Measurements from ENCODE around the gene CEP128.

CEP128 gene

DNA sequence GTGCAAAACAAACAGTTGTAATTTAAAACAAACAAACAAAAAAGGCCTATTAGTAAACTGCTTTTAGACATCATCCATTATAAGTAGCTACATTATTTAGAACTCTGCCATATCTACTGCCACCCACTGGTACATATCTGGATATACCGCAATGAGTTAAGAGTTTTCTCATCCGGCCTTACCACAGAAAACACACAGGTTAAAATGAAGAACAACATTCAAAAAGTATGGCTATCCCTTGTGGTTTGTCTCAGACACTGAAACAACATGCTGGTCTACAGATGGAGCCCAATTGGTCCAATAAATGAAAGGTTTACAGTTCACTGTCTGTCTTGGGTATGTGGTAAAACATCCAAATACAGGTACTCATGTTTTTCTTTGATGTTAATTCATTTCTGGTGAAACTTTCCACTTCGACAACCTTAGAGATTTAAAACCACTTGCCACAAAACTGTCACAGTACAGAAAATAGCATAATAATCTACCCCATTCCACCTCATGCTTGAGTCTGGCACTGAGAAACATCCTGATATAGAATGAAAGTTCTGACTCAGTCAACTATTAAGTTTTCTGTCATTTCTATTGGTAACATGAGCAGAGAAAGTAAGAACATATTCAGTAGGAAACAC, 354.3 kb downstream of the CEP128 start:
- DNase-seq = peak; percentile 3

DNA sequence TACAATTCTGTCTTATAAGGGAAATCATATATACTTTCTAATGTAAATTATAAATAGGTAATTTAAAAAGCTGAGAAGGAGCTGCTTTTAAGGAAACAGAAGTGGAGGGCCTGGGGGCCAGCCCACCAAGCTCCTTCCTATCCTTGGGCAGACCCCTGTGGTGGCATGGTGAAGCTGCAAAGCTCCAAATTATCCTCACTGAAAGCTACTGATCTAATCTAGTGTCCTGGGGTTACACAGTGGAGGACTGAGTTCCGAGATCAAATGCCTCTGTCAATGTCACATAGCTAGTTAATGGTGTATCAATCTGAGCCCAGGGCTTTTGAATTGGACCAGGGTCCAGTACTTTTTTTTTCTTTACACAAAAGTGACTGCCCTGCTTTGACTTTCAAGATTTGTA, 355.4 kb downstream of the CEP128 start:
- no peak for DNase-seq

DNA sequence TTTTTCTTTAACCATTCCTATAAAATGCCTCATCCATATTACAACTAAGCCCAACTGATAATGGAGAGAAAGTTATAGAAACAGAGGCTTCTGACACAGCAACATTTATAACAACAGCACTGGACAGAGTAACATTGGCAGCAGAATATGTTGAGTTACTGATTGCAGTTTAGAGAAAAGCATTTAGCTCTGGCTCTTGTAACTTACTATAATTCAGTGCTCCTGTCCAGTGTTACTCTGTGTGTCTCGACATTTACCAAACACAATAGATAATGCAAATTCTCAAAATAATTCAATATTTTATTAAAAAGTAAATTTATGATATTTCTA, 356.1 kb downstream of the CEP128 start:
- DNase-seq = no peak

DNA sequence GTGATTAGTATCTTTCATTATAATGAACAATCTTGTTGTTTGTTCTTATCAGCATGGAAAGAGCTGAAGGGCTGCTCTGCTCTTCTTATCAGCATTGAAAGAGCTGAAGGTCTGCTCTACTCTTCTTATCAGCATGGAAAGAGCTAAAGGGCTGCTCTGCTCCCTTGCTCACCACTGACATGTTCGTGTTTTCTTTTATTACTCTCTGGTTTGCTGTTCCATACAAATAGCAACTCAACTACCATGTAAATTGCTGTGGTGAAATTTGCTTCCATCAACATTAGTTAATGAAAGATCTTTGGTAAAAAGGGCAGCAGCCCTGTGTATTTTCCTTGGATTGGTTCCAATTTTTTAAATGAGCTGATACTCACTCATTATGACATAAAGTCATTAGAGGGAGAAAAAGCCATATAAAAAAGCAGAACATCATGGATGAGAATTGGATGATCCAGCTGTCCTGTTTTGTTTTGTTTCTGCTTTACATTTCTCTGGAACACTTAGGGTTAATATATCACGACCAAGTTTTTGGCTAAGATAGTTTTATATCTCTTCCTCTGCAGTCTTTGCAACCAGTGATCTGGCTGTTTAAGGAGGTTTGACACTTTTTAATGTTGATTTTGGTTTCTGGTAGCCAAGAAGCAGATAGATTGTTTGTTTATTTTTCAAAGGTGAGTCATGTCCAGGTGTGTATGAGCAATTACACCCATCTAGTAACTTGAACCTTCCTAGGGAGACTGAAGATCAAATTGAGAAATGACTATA, 356.6 kb downstream of the CEP128 start:
- DNase-seq = no peak

DNA sequence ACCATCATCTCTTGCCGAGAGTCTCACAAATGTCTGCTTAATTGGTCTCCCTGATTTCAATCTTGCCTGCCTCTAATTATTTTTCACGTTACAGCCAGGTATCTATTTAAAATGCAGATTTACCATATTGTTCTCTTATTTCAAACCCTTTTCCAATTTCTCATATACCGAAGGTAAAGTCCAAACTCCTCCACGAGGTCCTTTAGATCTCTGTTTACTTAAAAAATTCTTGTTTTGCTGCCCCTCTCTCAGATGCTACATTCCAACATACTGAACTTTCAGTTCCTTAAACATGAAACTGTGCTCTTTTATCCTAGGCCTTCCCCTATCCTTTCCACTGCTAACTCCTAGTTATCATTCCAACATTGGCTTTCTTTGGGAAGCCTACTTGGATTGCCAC, 363.9 kb downstream of the CEP128 start:
- DNase-seq = no peak

DNA sequence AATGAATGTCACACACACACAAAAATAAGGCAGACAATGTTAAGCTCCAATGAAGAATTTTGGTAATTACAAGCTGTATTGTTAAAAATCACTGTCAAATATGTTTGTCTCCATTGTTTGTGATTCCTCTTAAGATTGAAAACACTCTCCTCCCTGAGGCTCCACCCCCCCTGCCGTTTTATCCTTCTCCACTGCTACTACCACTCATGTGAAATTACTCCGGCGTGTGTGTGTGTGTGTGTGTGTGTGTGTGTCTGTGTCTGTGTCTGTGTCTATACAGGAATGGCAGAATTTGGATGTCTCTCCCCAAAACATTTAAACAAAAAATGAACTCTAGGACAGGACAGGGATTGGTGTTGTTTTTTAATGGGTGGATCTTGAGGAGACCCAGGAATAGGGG, 365.1 kb downstream of the CEP128 start:
- DNase-seq = no peak

DNA sequence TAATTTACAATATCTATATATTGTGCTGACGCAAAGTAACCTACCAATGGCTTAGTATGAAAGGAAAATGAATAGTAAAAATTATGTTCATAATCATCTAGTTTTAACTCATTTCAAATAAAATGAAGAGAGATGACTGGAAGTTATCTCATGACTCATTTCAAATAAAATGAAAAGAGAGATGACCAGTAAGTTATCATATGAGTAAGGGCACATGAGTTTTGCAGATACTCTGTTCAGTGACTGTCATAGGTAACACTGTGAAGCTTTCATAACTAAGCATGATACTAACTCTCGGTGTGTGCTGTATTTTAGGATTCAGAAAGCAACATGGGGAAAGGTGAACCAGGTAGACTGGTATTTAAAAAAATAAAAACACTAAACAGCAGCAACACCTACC, 365.8 kb downstream of the CEP128 start:
- no peak for DNase-seq

DNA sequence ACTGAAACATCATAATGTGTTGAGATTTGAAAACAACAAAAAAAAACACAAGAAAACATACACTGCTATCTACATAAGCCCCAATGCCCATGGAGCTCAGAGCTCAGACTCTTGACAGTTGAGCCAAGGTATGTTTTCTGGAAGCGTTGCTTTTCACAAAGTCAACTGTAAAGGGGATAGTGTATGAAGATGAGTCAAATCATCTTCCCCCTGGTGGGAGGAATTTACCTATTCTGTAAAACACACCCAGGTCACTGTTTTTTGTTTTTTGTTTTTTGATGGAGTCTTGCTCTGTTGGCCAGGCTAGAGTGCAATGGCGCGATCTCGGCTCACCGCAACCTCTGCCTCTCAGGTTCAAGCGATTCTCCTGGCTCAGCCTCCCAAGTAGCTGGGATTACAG, 368.9 kb downstream of the CEP128 start:
- no peak for DNase-seq

DNA sequence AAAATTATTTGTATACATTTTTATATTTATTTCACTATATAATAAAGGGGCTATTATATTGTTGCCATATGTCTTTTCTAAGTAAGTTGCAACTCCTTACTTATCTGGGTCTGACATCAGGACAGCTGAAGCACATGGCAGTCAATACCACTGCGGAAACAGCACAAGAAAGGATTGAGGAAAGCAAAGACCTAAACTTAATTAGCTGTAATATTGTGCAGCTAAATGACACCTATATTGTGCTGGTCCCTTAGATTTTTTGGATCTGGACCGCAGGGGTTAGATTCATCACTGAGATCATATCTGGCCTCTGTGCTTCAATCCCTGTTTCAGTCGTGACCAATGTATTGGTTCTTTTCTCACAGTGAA, 370.6 kb downstream of the CEP128 start:
- DNase-seq = no peak

DNA sequence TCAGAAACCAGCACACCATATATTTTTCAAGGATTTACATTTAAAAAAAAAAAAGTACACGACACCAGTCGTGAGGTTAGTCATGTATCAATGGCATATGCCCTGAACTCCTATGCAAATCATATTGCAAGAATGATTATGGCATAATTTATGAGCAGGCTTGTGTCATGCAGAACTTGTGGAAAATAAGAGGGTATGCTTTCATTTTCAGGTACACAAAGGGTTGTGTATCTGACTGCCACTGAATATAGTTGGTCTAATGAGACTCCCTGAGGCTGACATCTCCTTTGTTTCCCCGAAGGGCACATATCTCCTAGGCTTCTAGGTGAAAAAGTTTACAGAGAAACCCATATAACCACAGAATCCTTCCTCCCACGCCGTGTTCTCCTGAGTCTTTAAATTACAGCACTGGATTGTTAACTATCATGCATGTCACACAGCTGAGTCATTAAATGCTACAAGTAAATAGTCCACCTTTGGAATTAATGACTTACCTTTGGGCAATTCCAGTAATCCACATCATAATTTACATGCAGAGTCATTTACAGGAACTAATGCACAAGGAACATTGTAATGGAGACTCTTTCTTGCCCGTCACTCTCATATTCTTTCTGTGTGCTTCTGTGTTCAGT, 373.5 kb downstream of the CEP128 start:
- DNase-seq = no peak

DNA sequence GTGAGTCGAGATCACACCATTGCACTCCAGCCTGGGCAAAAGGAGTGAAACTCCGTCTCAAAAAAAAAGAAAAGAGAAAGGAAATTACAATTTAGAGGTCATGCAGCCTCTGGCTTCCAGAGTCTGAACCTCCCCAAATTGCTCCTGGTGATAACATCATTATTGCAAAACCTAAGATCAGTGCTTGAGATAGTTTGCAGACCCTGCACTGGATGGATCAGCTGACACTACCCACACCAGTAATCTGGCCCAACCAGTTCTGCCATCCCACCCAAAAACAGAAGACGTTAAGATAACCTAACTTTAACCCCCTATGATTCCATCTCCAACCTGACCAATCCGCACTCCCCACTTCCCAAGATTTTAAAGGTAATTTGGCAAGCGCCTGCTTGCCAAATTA, 376.5 kb downstream of the CEP128 start:
- no peak for DNase-seq

DNA sequence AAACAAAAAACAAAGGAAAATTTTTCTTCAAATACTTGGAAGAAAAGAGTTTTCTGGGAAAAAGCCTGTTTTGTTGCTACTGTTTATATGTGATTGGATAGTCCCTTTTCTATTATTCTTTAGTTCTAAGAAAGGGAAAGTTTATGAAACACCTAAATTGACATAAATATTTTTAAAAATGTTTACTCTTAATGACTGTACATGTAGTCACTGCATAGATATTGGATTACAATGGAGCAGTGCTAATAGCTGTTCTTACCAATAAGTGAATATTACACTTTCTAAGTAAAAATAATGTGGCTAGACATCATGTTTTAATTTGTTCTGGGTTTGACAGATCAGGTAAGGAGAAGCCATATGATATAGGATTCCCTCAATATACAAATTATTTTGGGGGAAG, 377.5 kb downstream of the CEP128 start:
- DNase-seq = no peak

DNA sequence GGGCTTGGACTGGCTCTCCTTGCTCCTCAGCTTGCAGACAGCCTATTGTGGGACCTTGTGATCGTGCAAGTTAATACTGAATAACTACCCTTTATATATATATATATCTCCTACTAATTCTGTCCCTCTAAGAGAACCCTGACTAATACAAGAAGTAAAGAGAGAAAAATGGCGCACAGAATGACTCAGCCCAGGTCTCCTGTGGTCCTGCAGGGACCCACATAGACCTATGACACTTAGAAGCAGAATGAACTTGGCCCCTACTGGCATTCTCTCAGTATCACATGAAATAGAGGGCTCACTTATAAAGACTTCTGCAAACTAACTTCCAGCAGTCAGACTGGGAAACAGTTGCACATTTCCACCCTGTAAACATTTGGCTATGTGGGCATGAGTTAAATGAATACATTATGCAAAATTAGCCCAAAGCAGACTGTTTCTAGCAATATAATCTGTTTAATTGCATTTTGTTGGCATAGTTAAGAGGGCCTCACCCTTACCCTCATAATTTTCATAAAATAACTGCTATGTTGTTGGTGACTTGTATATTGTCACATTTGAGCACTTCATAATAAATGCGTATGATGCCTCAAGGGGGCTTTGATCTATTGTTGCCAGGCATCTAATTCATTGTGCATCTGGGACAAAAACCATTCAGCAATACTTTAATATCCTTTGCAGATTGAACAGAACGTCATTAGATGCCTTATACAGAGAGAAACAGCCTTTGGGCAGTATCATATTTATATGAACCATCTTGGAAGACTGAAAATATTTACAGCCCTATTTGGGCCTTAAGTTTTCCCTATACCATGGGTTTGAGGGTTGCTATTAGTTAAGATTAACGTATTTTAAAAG, 380.5 kb downstream of the CEP128 start:
- DNase-seq = no peak

DNA sequence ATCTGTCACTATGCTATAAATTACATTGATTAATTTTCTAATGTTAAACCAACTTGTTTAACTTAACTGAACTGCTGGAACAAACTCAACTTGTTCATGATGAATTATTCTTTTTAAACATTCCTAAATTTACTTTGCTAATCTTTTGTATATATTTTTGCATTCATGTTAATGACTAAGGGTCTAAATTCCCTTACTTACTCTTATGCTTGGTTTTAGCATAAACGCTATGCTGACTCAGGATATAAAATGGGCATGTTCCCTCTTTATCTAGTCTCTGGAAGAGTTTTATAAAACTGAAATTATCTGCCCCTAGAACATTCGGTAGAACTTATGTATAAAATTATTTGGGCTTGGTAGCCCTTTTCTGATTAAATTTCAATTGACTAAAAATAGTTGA, 387.4 kb downstream of the CEP128 start:
- no peak for DNase-seq

DNA sequence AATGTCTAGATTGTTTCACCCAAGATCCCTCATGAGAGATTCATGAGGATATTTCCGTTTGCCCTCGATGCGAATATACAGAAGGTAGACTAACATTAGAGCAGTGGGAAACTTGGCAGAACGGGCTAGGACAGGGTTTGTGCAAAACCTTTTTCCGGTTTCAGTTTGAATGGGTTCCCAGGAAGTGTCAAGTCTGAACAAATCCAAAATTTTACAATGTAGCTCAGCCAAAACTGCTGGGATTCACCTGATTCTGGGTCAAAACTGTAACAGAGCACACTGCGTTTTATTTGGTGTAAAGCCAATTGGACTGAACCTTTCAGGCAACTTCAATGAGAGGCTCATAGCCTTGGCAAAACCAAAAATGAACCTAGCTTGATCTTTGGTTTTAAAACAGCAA, 392.4 kb downstream of the CEP128 start:
- no peak for DNase-seq

DNA sequence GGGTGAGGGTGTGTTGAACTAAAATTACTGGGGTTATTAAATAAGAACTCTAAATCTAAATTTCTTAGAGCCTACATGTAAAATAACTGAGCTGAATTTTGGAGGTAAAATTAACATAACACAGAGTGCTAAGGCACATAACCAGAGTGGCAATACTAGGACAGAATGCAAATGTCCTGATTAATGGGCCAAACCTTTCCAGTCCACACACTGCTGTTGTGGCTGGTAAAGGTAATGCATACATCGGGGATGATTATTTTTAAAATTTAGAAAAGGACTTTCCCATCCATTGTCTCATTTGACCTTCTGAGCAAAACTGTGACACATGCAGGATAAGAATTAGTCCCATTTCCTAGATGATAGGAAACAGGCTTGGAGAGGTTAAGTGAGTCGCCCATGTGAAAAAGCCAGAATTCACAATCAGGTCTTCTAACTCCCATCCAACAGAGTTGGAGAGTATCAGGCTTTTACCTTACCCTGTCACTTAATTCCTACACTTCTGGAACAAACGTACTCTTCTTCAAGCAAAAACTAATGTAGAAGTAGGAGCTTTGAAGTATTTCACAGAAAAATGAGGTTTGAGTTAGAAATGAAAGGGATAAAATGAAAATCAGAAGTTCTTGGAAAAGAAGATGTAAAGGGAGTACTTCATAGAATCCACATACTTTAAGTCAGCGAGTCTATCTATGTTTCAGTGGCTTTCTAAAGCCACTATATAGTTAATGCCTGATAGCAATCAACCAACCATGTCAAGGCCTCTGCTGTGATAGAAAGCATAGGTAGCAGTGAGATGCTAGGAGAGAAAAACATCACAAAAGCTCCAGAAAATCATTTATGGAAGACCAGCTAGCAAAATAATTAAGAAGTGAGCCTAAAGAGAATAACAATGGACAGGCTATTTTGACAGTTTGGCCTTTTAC, 395.3 kb downstream of the CEP128 start:
- no peak for DNase-seq

DNA sequence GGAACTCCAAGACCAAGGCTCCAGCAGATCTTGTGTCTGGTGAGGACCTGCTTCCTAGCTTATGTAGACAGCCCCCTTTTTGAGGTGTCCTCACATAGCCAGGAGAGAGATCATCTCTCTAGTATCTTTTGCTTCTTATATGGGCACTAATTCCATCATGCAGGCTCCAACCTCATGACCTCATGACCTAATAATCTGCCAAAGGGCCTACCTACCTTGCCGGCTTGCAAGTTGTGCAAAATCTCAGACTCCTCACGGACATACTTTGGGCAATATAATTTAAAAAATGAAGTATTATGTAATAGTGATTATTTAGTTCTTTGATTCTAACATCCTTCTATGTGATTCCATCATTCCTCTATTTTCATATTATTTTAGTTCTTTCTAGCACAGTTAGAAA, 397.2 kb downstream of the CEP128 start:
- DNase-seq = no peak

DNA sequence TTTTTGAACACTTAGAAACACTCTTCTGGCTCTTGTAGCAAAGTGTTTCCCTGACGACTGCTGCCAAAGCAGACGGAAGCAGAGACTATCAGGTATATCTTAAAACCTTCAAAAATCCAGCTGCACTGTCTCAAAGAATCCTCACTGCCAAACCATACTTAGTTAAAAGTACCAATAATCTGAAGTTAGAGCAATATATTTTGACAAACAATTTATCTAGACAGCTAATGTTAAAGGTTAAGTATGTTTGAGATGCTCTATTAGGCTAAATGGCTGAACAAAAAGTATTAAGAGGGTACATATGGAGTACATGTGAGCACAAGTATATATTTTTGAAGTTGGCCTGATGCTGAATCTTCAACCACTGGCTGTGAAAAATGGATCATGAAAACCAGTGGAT, 398.3 kb downstream of the CEP128 start:
- DNase-seq = no peak

DNA sequence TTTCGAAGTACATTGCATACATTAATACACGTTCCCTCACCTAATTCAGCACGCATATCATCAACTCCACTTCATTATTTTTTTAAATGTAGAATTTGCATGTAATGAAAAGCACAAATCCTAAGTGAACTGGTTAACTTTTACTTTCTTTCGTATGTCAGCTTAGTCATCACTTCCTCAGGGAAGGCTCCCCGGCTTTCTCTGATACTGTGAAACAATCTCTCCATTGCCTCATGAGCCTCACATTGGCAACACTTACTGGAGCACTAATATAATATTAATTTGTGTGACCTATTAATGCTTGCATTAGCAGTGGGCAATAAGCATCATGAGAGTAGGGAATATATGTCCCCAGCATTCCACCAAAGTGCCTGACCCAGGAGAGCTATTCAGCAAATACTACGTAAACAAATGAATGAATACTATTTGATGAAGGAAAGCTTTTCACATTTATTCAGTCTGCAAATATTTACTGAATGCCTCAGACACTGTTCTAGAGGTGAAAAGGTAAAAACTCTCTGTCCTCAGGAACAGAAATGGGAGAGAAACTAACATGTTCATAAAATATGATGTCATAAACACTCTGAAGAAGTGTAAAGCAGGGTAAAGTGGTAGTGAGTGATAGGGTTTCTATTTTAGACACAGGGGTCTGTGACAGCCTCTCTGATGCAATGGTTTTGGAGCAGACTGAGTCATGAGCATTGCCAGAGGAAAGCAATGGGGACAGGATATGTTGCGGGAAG, 402.7 kb downstream of the CEP128 start:
- no peak for DNase-seq

DNA sequence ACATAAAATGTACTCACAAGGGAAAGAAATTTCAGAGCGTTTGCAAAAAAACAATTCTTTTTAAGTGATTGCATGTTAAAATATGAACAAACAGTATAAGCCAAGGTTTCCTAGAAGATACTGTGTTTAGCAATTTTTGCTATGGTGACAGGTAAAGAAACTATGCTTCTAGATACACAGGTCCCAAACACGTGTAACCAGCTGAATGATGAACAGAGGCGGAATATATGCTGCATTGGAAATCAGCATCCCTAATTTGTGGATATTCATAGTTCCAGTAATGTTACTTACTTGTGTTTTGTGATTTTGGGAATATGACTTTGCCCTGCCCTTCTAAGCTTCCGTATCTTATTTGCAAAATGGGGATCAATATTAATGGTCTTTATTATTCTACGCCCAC, 403.9 kb downstream of the CEP128 start:
- no peak for DNase-seq

DNA sequence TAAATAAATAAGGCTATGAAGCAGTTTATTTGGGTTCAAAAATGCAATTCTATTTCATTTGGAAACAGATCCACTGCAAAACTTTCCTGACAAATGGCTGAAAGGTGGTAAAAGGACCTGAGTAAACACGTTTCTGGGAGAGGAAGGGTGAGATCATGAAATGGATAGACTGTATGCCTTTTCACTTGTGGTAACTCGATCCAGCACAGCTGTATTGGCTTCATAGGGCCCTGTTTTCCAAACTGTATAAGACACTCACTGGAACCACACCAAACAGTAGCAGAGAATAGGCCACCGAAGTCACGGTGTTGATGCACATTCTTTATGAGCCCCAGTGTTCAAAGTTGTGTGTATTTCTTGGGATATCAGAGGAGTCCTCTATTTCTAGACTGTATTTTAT, 405.1 kb downstream of the CEP128 start:
- DNase-seq = no peak

DNA sequence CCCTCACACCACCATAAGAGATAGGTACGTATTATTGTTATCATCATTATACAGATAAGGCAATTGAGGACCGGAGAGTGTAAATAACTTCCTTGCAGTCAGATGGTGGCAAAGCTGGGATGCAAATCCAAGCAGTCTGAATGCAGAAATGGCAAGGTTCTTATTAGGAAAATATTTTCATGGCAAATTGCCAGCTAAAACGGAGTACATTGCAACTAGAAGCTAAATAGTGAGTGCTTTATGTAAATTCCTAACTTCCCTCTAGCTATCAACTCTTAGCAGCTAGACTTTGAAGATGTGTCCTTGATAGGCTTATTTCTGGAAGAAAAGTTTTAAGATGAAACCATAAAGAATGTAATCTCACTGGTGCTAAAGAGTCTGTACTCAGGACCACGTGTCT, 406.4 kb downstream of the CEP128 start:
- DNase-seq = no peak
